Measurements from ENCODE around the gene CLDN17.

DNA sequence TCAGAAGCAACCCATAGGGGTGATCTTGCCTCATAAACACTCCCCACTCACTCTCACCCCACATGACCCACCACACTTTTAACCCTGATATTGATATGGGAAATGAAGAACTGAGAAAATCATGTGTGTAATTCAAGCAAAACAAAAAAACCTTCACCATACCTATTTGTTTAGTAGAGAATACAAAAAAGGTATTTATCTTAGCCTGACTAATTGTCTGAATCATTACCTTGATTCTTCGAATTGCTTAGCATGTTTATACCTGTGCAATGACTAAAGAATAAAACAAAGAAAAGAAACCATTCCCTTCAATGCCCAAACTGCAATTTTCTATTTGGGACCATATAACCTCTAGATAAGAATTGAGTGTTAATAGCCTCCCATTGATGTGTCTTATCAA is 1.8 kb downstream of the CLDN17 start:
- TF ChIP-seq, protein P1, sequence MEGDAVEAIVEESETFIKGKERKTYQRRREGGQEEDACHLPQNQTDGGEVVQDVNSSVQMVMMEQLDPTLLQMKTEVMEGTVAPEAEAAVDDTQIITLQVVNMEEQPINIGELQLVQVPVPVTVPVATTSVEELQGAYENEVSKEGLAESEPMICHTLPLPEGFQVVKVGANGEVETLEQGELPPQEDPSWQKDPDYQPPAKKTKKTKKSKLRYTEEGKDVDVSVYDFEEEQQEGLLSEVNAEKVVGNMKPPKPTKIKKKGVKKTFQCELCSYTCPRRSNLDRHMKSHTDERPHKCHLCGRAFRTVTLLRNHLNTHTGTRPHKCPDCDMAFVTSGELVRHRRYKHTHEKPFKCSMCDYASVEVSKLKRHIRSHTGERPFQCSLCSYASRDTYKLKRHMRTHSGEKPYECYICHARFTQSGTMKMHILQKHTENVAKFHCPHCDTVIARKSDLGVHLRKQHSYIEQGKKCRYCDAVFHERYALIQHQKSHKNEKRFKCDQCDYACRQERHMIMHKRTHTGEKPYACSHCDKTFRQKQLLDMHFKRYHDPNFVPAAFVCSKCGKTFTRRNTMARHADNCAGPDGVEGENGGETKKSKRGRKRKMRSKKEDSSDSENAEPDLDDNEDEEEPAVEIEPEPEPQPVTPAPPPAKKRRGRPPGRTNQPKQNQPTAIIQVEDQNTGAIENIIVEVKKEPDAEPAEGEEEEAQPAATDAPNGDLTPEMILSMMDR (IDR thresholded peaks at IDR 0.05), result no peak
- no peak for TF ChIP-seq POLR2A (IDR thresholded peaks at IDR 0.05)

Data from lower leg skin (tissue), 3 donors.